ENCODE measurements around the gene CNTD1.
"Not testable (repeated sequence)": the region's sequence is repeated elsewhere in the genome, so short reads cannot be mapped to it uniquely, and the experiment has no call there.

CNTD1 gene

DNA sequence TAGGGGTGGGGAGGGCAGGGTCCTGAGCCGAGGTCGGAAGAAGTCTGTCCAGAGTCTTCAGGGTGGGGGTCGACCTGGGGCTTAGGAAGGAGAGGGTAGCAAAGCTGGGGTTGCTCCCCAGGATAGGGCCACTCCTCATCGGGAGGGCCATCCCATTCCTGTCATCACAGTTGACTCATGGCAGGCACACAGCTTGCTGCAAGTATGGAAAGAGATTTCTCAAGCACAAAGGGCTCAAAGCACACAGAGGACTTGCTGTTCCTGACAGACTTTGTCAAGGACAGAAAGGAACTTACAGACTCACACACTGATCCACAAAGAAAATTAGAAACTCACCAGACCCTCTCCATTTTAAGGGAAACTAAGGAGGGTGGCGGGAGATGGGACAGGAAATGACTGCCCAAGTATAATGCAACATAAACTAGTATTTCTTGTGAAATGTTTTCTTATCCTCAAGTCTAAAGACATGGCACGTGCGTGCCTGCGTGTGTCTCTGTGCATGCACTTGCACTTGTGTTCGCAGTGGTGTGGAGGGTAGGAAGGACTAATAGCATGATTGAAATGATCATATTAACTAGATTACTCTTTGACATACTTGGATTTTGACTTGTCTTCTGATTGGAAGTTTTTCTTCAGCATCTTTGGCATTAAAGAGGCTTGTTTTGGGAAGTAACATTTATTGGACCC lies 48.1 kb downstream of the CNTD1 start:
- DNase-seq (ENCODE audit: low spot score) = no peak

DNA sequence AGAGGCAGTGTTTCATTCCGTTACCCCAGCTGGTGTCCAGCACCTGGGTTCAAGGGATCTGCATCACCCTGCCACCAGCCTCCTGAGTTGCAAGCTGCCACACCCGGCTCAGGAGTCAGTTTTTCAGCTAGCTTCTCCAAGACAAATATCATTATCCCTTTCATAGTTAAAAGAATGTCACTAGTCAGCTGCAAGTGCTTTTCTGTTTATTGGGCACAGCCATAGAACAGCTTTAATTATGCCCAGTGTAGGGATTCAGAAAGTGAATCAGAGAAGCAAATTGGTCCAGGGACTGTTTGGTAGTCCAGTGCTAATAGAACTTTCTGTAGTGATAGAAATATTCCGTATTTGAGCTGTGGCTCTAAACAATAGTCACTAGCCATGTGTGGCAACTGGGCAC lies 49.4 kb downstream of the CNTD1 start:
- no peak for DNase-seq (ENCODE audit: low spot score)

DNA sequence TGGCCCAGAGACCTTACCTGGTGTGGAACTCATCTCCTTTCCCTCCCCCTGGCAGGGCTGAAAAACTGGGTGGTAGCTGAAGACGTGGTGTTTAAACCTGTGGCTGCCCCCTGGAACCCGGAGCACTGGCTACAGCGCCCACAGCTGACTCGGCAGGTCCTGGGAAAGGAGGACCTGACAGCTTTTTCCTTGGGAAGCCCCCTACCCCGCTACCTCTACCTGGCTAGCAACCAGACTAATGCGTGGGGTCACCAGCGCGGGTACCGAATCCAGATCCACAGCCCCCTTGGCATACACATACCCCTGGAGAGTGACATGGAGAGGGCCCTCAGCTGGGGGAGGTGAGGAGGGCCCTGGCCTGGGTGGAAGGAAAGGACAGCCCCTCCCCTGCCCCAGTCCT lies 50.4 kb downstream of the CNTD1 start:
- no peak for DNase-seq (ENCODE audit: low spot score)

DNA sequence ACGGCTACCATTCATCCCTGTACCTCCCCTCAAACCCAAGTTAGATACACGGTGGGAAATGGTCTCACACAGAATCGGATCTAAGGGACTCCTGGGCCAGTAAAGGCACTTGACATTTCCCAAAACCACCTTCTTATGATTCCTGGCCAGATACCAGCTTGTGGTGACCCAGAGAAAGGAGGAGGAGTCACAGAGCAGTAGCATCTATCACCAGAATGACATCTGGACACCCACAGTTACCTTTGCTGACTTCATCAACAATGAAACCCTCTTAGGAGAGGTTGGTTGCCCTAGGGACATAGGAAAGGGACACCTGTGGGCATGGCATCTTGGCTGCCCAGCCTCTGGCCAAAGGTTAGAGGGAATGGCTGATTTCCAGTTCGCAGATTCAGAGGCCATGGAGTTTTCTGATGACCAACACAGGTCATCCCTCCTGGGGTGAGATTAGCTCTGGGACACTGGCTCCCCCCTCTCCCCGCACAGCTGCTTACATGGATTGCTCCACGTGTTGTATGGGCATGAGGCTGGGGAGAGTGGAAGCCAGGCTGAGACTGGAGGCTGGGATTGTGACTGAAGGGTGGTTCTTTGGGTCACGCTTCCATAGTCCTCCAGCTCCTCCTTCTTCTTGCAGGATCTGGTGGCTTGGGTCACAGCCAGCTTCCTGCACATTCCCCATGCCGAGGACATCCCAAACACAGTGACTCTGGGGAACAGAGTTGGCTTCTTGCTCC lies 51.0 kb downstream of the CNTD1 start:
- no peak for DNase-seq (ENCODE audit: low spot score)

DNA sequence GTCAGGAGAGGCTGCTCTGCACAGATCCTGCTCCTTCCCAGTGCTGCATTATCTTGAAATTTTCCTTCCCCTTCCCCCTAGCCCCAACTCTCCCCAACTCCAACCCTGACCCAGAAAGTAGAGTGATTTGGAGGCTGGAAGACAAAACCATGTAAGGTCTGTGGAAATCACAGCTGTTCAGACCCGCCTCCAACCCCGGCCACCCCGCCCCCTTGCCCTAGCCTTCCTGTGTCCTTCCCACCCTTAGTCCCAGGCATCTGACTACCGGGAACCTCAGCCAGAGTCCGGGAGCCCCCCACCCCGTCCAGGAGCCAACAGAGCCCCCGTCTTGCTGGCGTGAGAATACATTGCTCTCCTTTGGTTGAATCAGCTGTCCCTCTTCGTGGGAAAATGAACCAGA lies 52.3 kb downstream of the CNTD1 start, which contains the start of gene AOC3:
Gene AOC3 (plus strand): TSS at position 246 of the 400 bp plus-strand sequence. CDS start 145 bp downstream, at position 391.
- no peak for DNase-seq (ENCODE audit: low spot score)

DNA sequence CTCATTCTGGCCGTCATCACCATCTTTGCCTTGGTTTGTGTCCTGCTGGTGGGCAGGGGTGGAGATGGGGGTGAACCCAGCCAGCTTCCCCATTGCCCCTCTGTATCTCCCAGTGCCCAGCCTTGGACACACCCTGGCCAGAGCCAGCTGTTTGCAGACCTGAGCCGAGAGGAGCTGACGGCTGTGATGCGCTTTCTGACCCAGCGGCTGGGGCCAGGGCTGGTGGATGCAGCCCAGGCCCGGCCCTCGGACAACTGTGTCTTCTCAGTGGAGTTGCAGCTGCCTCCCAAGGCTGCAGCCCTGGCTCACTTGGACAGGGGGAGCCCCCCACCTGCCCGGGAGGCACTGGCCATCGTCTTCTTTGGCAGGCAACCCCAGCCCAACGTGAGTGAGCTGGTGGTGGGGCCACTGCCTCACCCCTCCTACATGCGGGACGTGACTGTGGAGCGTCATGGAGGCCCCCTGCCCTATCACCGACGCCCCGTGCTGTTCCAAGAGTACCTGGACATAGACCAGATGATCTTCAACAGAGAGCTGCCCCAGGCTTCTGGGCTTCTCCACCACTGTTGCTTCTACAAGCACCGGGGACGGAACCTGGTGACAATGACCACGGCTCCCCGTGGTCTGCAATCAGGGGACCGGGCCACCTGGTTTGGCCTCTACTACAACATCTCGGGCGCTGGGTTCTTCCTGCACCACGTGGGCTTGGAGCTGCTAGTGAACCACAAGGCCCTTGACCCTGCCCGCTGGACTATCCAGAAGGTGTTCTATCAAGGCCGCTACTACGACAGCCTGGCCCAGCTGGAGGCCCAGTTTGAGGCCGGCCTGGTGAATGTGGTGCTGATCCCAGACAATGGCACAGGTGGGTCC lies 52.9 kb downstream of the CNTD1 start:
- not testable (repeated sequence) for DNase-seq (ENCODE audit: low spot score)

DNA sequence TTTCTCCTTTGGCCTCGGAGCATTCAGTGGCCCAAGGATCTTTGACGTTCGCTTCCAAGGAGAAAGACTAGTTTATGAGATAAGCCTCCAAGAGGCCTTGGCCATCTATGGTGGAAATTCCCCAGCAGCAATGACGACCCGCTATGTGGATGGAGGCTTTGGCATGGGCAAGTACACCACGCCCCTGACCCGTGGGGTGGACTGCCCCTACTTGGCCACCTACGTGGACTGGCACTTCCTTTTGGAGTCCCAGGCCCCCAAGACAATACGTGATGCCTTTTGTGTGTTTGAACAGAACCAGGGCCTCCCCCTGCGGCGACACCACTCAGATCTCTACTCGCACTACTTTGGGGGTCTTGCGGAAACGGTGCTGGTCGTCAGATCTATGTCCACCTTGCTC lies 53.7 kb downstream of the CNTD1 start:
- DNase-seq (ENCODE audit: low spot score) = no peak

DNA sequence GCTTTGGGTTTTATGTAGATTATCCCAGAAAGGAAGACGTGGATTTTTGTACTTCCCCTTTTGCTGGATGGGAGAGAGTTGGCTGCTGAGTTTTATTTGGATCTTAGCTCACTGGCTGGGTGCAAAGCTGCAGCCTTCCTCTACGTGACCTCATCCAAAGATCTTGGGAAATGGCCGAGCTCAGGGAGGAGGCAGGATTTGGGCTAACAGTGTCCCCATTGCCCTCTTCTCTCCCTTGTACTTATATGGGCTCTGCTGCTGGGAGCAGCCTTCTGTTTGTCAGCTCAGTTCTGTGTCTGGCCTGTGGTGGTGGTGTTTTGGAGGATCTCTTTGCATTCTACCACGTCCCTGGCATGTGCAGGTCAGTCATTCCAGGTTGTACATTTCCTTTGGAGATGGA lies 54.3 kb downstream of the CNTD1 start:
- no peak for DNase-seq (ENCODE audit: low spot score)

DNA sequence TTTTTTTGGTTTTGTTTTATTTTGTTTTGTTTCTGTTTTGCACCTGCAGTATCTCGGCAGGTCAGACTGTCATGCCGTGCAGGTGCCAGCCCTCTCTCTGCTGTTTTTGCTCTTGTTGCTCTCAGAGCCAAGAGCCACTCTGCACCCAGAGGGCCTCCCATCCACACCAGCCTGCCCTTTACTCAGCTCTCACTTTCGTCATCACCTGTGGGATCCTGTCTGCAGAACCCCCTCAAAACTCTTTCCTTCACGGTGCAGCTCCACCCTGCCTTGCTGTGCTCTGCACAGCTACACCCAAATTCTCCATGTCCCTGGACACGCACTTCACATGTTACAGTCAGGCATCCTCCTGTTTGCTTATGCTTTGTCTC lies 54.9 kb downstream of the CNTD1 start:
- no peak for DNase-seq (ENCODE audit: low spot score)

DNA sequence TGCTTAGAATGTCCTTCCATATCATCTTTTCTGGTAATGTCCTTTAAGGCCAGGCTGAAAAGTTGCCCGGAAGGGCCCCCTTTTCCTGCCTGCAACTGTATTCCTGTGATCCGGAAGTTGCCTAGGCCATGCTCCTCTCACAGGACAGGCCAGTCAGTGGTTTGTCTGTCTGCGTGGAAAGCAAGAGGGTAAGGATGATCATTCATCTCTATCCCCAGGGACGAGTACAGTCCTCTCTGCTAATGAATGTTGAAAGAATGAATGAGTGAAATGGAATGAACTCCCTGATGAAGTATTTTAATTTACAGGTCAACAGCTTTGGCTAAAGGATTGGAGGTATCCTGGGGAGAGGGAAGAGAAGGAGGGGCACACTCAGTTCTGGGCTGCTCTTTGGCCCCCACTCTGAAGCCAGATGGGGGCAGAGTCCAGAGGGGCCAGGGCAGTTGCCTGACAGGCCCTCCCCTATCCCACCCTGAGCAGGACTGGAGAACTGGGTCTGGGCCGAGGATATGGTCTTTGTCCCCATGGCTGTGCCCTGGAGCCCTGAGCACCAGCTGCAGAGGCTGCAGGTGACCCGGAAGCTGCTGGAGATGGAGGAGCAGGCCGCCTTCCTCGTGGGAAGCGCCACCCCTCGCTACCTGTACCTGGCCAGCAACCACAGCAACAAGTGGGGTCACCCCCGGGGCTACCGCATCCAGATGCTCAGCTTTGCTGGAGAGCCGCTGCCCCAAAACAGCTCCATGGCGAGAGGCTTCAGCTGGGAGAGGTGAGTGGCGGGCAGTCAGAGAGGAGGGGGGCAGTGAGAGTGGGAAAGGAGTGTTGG lies 55.5 kb downstream of the CNTD1 start:
- DNase-seq (ENCODE audit: low spot score) = no peak

DNA sequence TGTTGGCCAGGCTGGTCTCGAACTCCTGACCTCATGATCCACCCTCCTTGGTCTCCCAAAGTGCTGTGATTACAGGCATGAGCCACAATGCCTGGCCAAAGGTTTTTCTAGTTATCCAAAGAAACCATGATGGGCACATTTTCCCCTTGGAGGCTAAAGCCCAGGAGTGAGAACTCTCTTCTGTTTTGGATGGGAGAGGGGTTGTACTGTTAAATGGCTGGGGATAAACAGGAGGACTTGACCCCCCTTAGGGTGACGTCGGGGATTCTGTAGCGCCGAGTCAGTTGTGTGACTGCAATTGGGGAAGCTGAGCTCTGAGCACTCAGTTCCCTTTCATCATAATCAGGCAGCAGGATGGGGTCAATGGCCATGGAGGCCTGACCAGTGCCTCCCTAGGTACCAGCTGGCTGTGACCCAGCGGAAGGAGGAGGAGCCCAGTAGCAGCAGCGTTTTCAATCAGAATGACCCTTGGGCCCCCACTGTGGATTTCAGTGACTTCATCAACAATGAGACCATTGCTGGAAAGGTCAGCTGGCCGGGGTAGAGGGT lies 56.5 kb downstream of the CNTD1 start:
- no peak for DNase-seq (ENCODE audit: low spot score)

DNA sequence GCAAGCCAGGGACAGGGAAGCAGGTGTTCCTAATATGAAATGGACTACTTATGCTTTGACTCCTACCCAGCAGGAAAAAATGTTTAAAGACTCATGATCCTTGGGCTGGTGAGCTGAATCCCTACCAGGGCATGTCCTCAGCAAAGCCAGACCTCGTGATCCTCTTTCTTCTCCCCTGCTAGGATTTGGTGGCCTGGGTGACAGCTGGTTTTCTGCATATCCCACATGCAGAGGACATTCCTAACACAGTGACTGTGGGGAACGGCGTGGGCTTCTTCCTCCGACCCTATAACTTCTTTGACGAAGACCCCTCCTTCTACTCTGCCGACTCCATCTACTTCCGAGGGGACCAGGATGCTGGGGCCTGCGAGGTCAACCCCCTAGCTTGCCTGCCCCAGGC lies 57.4 kb downstream of the CNTD1 start:
- DNase-seq (ENCODE audit: low spot score) = not testable (repeated sequence)

DNA sequence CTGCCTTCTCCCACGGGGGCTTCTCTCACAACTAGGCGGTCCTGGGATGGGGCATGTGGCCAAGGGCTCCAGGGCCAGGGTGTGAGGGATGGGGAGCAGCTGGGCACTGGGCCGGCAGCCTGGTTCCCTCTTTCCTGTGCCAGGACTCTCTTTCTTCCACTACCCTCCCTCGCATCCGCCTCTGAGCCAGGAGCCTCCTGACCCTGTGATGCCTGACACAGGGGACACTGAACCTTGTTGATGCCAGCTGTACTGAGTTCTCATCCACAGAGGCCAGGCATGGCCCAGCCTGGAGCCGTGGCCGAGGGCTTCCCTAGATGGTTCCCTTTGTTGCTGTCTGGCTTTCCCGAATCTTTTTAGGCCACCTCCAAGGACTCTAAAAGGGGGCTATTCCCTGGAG lies 57.9 kb downstream of the CNTD1 start:
- not testable (repeated sequence) for DNase-seq (ENCODE audit: low spot score)

DNA sequence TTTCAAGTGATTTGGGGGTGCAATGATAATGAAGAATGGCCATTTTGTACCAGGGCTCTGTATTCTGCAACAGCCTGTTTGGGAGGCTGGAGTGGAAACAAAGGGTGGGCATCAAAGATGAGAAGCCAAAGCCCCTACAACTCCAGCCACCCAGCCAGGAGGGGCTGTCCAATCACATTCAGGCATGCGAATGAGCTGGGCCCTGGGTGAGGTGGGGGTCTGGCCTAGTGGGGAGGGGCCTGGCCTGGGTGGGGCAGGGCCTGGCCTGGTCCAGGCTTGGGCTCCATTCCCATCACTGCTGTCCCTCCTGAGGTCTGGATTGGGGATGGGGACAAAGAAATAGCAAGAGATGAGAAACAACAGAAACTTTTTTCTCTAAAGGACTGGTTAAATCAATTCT lies 58.7 kb downstream of the CNTD1 start:
- DNase-seq (ENCODE audit: low spot score) = no peak

Measured in hematopoietic multipotent progenitor cell treated with erythropoietin and hydrocortisone succinate and interleukin-3 and kit ligand, for 17 days (in vitro differentiated cells).